Measurements from ENCODE around the gene DYRK2.

The DYRK2 gene

GRCh38 chr12:67690656-67691055 is 42.1 kb downstream of the DYRK2 start:
- Histone ChIP-seq H3K4me3 (ENCODE audit: insufficient read depth, low read length, poor library complexity, severe bottlenecking) (no peak overlapping the region), H2AFZ (ENCODE audit: low read depth, low read length, severe bottlenecking) (no peak overlapping the region), H3K27ac (ENCODE audit: low read depth, low read length) (no peak overlapping the region), H3K9me2 (replicated peaks; ENCODE audit: insufficient read depth, low read length) (no peaks in the 10 kb centered on the region), H3K9me3 (ENCODE audit: insufficient read depth, low read length) (no peaks in the 10 kb centered on the region), H4K20me1 (ENCODE audit: low read depth, low read length) (no peaks in the 10 kb centered on the region), H3K79me2 (ENCODE audit: insufficient read depth, low read length) (no peaks in the 10 kb centered on the region), H3F3A (ENCODE audit: insufficient read depth) (no peaks in the 10 kb centered on the region), H3K9ac (ENCODE audit: low read length) (no peak overlapping the region), H3K36me3 (ENCODE audit: low read length) (no peaks in the 10 kb centered on the region), H3K4me2 (ENCODE audit: low read depth, low read length, poor library complexity, severe bottlenecking) (no peak overlapping the region), H3K27me3 (ENCODE audit: low read length) (no peaks in the 10 kb centered on the region)
- no peak for TF ChIP-seq EZH2phosphoT487 (conservative IDR thresholded peaks at IDR 0.05; ENCODE audit: low read length)
- TF ChIP-seq CTCF (IDR thresholded peaks at IDR 0.05; ENCODE audit: insufficient read depth, low read length, poor library complexity, severe bottlenecking) = no peak

GRCh38 chr12:67691220-67691619 is 42.7 kb downstream of the DYRK2 start:
- Histone ChIP-seq H3F3A (ENCODE audit: insufficient read depth) (no peaks in the 10 kb centered on the region), H3K4me3 (ENCODE audit: insufficient read depth, low read length, poor library complexity, severe bottlenecking) (no peak overlapping the region)

GRCh38 chr12:67692135-67692534 is 43.6 kb downstream of the DYRK2 start:
- TF ChIP-seq CTCF (IDR thresholded peaks at IDR 0.05; ENCODE audit: insufficient read depth, low read length, poor library complexity, severe bottlenecking) (no peak), EZH2phosphoT487 (conservative IDR thresholded peaks at IDR 0.05; ENCODE audit: low read length) (no peak)
- no peak overlapping the region for H3K4me2 ChIP-seq (ENCODE audit: low read depth, low read length, poor library complexity, severe bottlenecking)
- H3F3A ChIP-seq (ENCODE audit: insufficient read depth) = no peaks in the 10 kb centered on the region
- no peak overlapping the region for H3K27ac ChIP-seq (ENCODE audit: low read depth, low read length)
- no peaks in the 10 kb centered on the region for H4K20me1 ChIP-seq (ENCODE audit: low read depth, low read length)
- no peak overlapping the region for H3K9ac ChIP-seq (ENCODE audit: low read length)
- no peaks in the 10 kb centered on the region for H3K36me3 ChIP-seq (ENCODE audit: low read length)
- H3K27me3 ChIP-seq (ENCODE audit: low read length) = no peaks in the 10 kb centered on the region
- H3K79me2 ChIP-seq (ENCODE audit: insufficient read depth, low read length) = no peaks in the 10 kb centered on the region
- H3K9me2 ChIP-seq (replicated peaks; ENCODE audit: insufficient read depth, low read length) = no peaks in the 10 kb centered on the region
- no peaks in the 10 kb centered on the region for H3K9me3 ChIP-seq (ENCODE audit: insufficient read depth, low read length)
- H3K4me3 ChIP-seq (ENCODE audit: insufficient read depth, low read length, poor library complexity, severe bottlenecking) = no peak overlapping the region
- H2AFZ ChIP-seq (ENCODE audit: low read depth, low read length, severe bottlenecking) = no peak overlapping the region

More at GRCh38 chr12:67691220-67691619, 42.7 kb downstream of the DYRK2 start:
- no peaks in the 10 kb centered on the region for H3K79me2 ChIP-seq (ENCODE audit: insufficient read depth, low read length)
- H3K27ac ChIP-seq (ENCODE audit: low read depth, low read length) = no peak overlapping the region
- no peaks in the 10 kb centered on the region for H3K36me3 ChIP-seq (ENCODE audit: low read length)
- no peaks in the 10 kb centered on the region for H3K9me2 ChIP-seq (replicated peaks; ENCODE audit: insufficient read depth, low read length)
- TF ChIP-seq CTCF (IDR thresholded peaks at IDR 0.05; ENCODE audit: insufficient read depth, low read length, poor library complexity, severe bottlenecking) (no peak), EZH2phosphoT487 (conservative IDR thresholded peaks at IDR 0.05; ENCODE audit: low read length) (no peak)
- H3K9me3 ChIP-seq (ENCODE audit: insufficient read depth, low read length) = no peaks in the 10 kb centered on the region
- no peak overlapping the region for H2AFZ ChIP-seq (ENCODE audit: low read depth, low read length, severe bottlenecking)
- no peaks in the 10 kb centered on the region for H4K20me1 ChIP-seq (ENCODE audit: low read depth, low read length)
- no peaks in the 10 kb centered on the region for H3K27me3 ChIP-seq (ENCODE audit: low read length)
- H3K4me2 ChIP-seq (ENCODE audit: low read depth, low read length, poor library complexity, severe bottlenecking) = no peak overlapping the region
- H3K9ac ChIP-seq (ENCODE audit: low read length) = no peak overlapping the region

Data from SU-DHL-6 (cell line).